H1 (cell line): ENCODE measurements around the gene POLE3. TPM values are rescaled to one million over a fixed set of nuclear protein-coding genes. Genes with fewer than 3 reads are reported as not detected.

Source experiments
- HDAC2 ChIP-seq, 2 experiments: fragments of 300-600 bp in 1 of 2; sonication (generic) in 1 of 2; IDR thresholded peaks; 2 replicates each; pipeline ENCODE4 v1.6.1; 2011 to 2012; ENCODE audit warnings: low read depth in 2 of 2, low read length in 2 of 2, mild to moderate bottlenecking in 2 of 2, moderate library complexity in 2 of 2, borderline replicate concordance in 1 of 2, inconsistent platforms in 1 of 2
- JUN ChIP-seq: IDR thresholded peaks from 2 replicates; pipeline ENCODE4 v1.6.1; 2011; ENCODE audit warnings: low read depth, mild to moderate bottlenecking, improper control_type of control experiment, low read length
- SIN3A ChIP-seq, 2 experiments: IDR thresholded peaks in 1 of 2; conservative IDR thresholded peaks in 1 of 2; 2 replicates each; pipeline ENCODE4 v1.6.1; 2011 to 2012; ENCODE audit warnings: low read length in 2 of 2, improper control_type of control experiment in 1 of 2, low read depth in 1 of 2, mild to moderate bottlenecking in 1 of 2
- polyA plus RNA-seq, 7 experiments: library from polyadenylated mRNA; depleted of rRNA in 3 of 7; stranded (reverse) in 5 of 7; unstranded in 2 of 7; fragments of >200 nt in 5 of 7; fragments of 200-250 nt in 2 of 7; gene quantifications; 1 replicate in 5 of 7; 2 replicates in 1 of 7; 4 replicates in 1 of 7; pipeline versions ENCODE4 v1.2.1 to v1.2.3, GENCODE V29; 2011 to 2013; ENCODE audit warnings: missing spikeins in 2 of 7, mixed read lengths in 2 of 7
- total RNA-seq: library from RNA; stranded (reverse); fragmentation: NEBNext Ultra II Directional; extraction: Animal tissue kit (Norgen Biotek cat#: 25700); gene quantifications from 2 replicates; pipeline ENCODE4 v1.2.1, GENCODE V29; 2021

POLE3 gene
- total and polyA plus RNA-seq, 2 of the 8 experiments (the other 6 are each of a cell fraction or from before 2014, with no cell fraction given) = 52.7 to 77.3 TPM

GRCh38 chr9:113359385-113359784 is 51.1 kb downstream of the POLE3 start (continued):
- TF ChIP-seq HDAC2 (IDR thresholded peaks at IDR 0.05; ENCODE audit: borderline replicate concordance in 1 of 2, low read depth in 2 of 2, low read length in 2 of 2) (no peak), SIN3A (conservative IDR thresholded peaks at IDR 0.05 in 1 of 2, IDR thresholded peaks at IDR 0.05 in 1 of 2; ENCODE audit: low read depth in 1 of 2, low read length in 2 of 2) (no peak), JUN (no peak)

Other genes with a start within 250 kb of the POLE3 start
- gene FKBP15, start 189.4 kb downstream of the POLE3 start, total RNA-seq = 13.8 and 13.9 TPM in 2 replicates
- 9.9 and 13.1 TPM in 2 replicates for gene FKBP15, start 189.4 kb downstream of the POLE3 start, polyA plus RNA-seq (2011; rRNA removed)
- 40.7 and 40.8 TPM in 2 replicates for gene SLC31A1, start 189.1 kb downstream of the POLE3 start, total RNA-seq
- gene SLC31A1, start 189.1 kb downstream of the POLE3 start, polyA plus RNA-seq (2011; rRNA removed) = 13.8 and 23.9 TPM in 2 replicates
- 41.9 and 42.8 TPM in 2 replicates for gene CDC26, start 135.1 kb downstream of the POLE3 start, total RNA-seq
- 15.3 and 31.5 TPM in 2 replicates for gene CDC26, start 135.1 kb downstream of the POLE3 start, polyA plus RNA-seq (2011; rRNA removed)
- gene PRPF4, start 135.0 kb downstream of the POLE3 start, total RNA-seq = 33.4 and 36.8 TPM in 2 replicates
- gene PRPF4, start 135.0 kb downstream of the POLE3 start, polyA plus RNA-seq (2011; rRNA removed) = 13.6 and 15.2 TPM in 2 replicates
- not detected in 2 replicates for gene RNF183, start 107.3 kb downstream of the POLE3 start, total RNA-seq
- gene RNF183, start 107.3 kb downstream of the POLE3 start, polyA plus RNA-seq (2011; rRNA removed) = 0.15 and 0.41 TPM in 2 replicates
- gene WDR31, start 70.4 kb downstream of the POLE3 start, total RNA-seq = 0.28 and 0.40 TPM in 2 replicates
- 0.27 and 0.33 TPM in 2 replicates for gene WDR31, start 70.4 kb downstream of the POLE3 start, polyA plus RNA-seq (2011; rRNA removed)
- 5.5 and 6.5 TPM in 2 replicates for gene BSPRY, start 61.1 kb downstream of the POLE3 start, total RNA-seq
- gene BSPRY, start 61.1 kb downstream of the POLE3 start, polyA plus RNA-seq (2011; rRNA removed) = 10.9 and 12.1 TPM in 2 replicates
- gene HDHD3, start 33.7 kb downstream of the POLE3 start, total RNA-seq = 10.4 and 12.1 TPM in 2 replicates
- gene HDHD3, start 33.7 kb downstream of the POLE3 start, polyA plus RNA-seq (2011; rRNA removed) = 25.3 and 26.9 TPM in 2 replicates
- gene ALAD, start 9.4 kb downstream of the POLE3 start, total RNA-seq = 13.0 and 15.3 TPM in 2 replicates
- gene ALAD, start 9.4 kb downstream of the POLE3 start, polyA plus RNA-seq (2011; rRNA removed) = 8.2 and 17.3 TPM in 2 replicates
- gene C9orf43, start 72 bp upstream of the POLE3 start, total RNA-seq = 0.36 and 0.52 TPM in 2 replicates
- 0.35 and 0.44 TPM in 2 replicates for gene C9orf43, start 72 bp upstream of the POLE3 start, polyA plus RNA-seq (2011; rRNA removed)
- gene RGS3, start 53.1 kb upstream of the POLE3 start, total RNA-seq = 18.2 TPM in 2 replicates
- gene RGS3, start 53.1 kb upstream of the POLE3 start, polyA plus RNA-seq (2011; rRNA removed) = 12.6 and 15.1 TPM in 2 replicates